Endodermal cell (in vitro differentiated cells): ENCODE measurements around the gene CCNB1IP1. TPM values are rescaled to one million over a fixed set of nuclear protein-coding genes. Genes with fewer than 3 reads are reported as not detected.

ENCODE experiments used
- DNase-seq: peaks from one replicate; pipeline ENCODE4 v3.0.0-alpha.2; 2017
- H3K27ac ChIP-seq: 2 replicates; pipeline ENCODE4 v1.5.1; 2013; ENCODE audit warnings: mild to moderate bottlenecking, low read depth, low read length, moderate library complexity
- H3K27me3 ChIP-seq: 2 replicates; pipeline ENCODE4 v1.6.1; 2013; ENCODE audit warnings: mild to moderate bottlenecking, low read length, moderate library complexity; ENCODE audit not compliant: insufficient read depth, control insufficient read depth, poor library complexity, severe bottlenecking
- H3K36me3 ChIP-seq: 2 replicates; pipeline ENCODE4 v1.7.0; 2013; ENCODE audit warnings: mild to moderate bottlenecking, low read length, moderate library complexity; ENCODE audit not compliant: control insufficient read depth, insufficient read depth
- H3K4me1 ChIP-seq: one replicate; pipeline ENCODE4 v1.7.0; 2013; ENCODE audit warnings: low read length; ENCODE audit not compliant: control insufficient read depth, insufficient read depth
- H3K4me3 ChIP-seq: 2 replicates; pipeline ENCODE4 v1.5.1; 2013; ENCODE audit warnings: mild to moderate bottlenecking, low read length, moderate library complexity
- H3K9ac ChIP-seq: 2 replicates; pipeline ENCODE4 v1.6.1; 2013; ENCODE audit warnings: mild to moderate bottlenecking, low read length, moderate library complexity; ENCODE audit not compliant: poor library complexity, severe bottlenecking; ENCODE audit errors: extremely low read depth
- H3K9me3 ChIP-seq: 2 replicates; pipeline ENCODE4 v1.6.1; 2013; ENCODE audit warnings: mild to moderate bottlenecking, low read length, moderate library complexity; ENCODE audit not compliant: control insufficient read depth
- H3K27ac Mint-ChIP-seq: 2 replicates; pipeline ENCODE4 v1.8.0; 2020; ENCODE audit warnings: mixed read lengths
- H3K27me3 Mint-ChIP-seq: 2 replicates; pipeline ENCODE4 v1.8.0; 2021; ENCODE audit warnings: mild to moderate bottlenecking, mixed read lengths; ENCODE audit not compliant: insufficient read depth
- H3K36me3 Mint-ChIP-seq: 2 replicates; pipeline ENCODE4 v1.8.0; 2020; ENCODE audit warnings: low read depth, mixed read lengths
- H3K4me1 Mint-ChIP-seq: 2 replicates; pipeline ENCODE4 v1.8.0; 2020; ENCODE audit warnings: mixed read lengths
- H3K4me3 Mint-ChIP-seq: 2 replicates; pipeline ENCODE4 v1.8.0; 2020; ENCODE audit warnings: mild to moderate bottlenecking, moderate library complexity, mixed read lengths
- H3K9me3 Mint-ChIP-seq: 2 replicates; pipeline ENCODE4 v1.8.0; 2020; ENCODE audit warnings: mild to moderate bottlenecking, mixed read lengths
- CTCF ChIP-seq: fragments of 200-600 bp; sonication (generic); conservative IDR thresholded peaks from 2 replicates; pipeline ENCODE4 v1.5.0; 2021; ENCODE audit warnings: antibody characterized with exemption, mild to moderate bottlenecking
- WGBS, 2 experiments: methylation state at CpG; one replicate each; pipeline versions ENCODE4 v1.1.5 to v1.1.7; 2013; ENCODE audit warnings: missing lambda C conversion rate in 2 of 2, mixed read lengths in 1 of 2; ENCODE audit not compliant: insufficient coverage in 1 of 2, insufficient read length in 1 of 2; 5-methylcytosine and 5-hydroxymethylcytosine counted together
- total RNA-seq, 2 donors: library from RNA; stranded (reverse); fragmentation: NEBNext Ultra II Directional in 1 of 2; extraction: Animal tissue kit (Norgen Biotek cat#: 25700) in 1 of 2; gene quantifications; 2 replicates in 1 of 2; 3 replicates in 1 of 2; pipeline ENCODE4 v1.2.1, GENCODE V29; 2021

CCNB1IP1 gene
- total RNA-seq, 2 donors from 2014 or later, result 96.1 to 99.5 TPM

DNA sequence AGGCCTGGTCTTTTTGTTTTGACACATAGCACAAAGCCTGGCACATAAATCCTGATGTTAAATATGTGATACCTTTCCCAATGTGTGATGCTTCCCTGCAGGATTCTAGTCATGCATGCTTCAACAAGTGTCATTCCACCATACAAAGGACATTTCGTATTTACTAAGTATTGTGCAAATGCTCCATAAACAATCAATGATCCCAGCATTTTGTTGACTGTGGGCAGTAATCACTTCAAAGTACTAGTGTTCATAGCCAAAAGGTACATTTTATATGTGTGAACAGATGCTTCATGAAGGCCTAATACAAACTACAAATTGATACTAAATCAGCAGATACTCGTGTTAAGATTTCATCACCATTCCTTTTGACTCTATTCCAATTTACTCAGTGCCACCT, 4.4 kb downstream of the CCNB1IP1 start:
- 67 to 85% methylated on average over 1 to 2 of the region's 2 CpGs for WGBS, 2 experiments
- H3K36me3 Mint-ChIP-seq, result peaks cover 44% of the 10 kb centered on the region
- Histone ChIP-seq H3K9me3 (no peaks in the 10 kb centered on the region), H3K36me3 (peaks cover 53% of the 10 kb centered on the region), H3K4me3 (no peak overlapping the region), H3K4me1 (no peaks in the 10 kb centered on the region), H3K9ac (no peak overlapping the region), H3K27me3 (no peaks in the 10 kb centered on the region), H3K27ac (no peak overlapping the region)
- H3K27me3 Mint-ChIP-seq, result no peaks in the 10 kb centered on the region
- no peaks in the 10 kb centered on the region for H3K9me3 Mint-ChIP-seq
- no peak for DNase-seq
- H3K4me3 Mint-ChIP-seq, result no peak overlapping the region
- H3K4me1 Mint-ChIP-seq, result peaks cover 21% of the 10 kb centered on the region
- TF ChIP-seq CTCF, result no peak
- H3K27ac Mint-ChIP-seq, result peak overlapping the region; percentile 21

DNA sequence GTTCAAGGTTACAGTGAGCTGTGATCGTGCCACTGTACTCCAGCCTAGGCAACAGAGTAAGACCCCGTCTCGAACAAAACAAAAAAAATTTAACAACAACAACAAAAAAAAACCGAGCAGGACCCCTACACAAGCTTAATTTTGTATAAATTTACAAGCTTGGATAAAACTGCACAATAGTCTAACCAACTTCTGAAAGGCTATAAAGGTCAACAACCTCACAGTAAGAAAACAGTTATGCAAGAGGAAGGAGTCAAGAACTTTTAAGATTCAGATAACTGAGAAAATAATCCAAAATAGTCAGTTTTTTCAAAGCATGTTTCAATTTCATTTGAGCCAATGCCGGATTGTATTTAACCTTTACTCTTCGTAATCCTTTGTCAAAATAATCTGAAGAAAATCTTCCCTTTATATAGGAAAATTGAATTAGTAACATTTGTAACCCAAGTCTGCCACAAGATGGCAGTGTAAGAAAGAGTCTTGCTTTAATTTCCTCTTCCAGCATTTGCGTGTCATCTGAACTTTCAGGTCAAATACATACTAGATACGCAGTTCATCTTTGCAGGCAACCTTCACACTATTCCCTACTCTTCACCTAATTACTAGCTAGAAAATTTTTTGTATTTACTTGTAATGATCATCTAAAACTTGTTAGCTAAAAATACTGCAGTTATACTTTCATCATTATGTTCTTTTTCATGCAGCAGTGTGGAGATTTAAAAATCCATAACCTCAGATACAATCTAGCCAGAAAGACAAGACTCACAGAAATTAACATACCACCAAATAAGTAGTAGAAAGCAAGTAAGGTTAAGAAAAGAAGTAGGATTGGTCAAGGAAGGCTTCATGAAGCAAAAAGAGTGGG, 5.8 kb downstream of the CCNB1IP1 start:
- peak overlapping the region; percentile 12 for H3K27ac Mint-ChIP-seq
- H3K9me3 ChIP-seq, result no peaks in the 10 kb centered on the region
- H3K27me3 Mint-ChIP-seq, result no peaks in the 10 kb centered on the region
- H3K4me3 ChIP-seq, result no peak overlapping the region
- no peak overlapping the region for H3K4me3 Mint-ChIP-seq
- no peaks in the 10 kb centered on the region for H3K4me1 ChIP-seq
- no peaks in the 10 kb centered on the region for H3K9me3 Mint-ChIP-seq
- H3K36me3 Mint-ChIP-seq, result peaks cover 53% of the 10 kb centered on the region
- peaks cover 21% of the 10 kb centered on the region for H3K4me1 Mint-ChIP-seq
- no peak overlapping the region for H3K27ac ChIP-seq
- no peak overlapping the region for H3K9ac ChIP-seq
- no peaks in the 10 kb centered on the region for H3K27me3 ChIP-seq
- peak; percentile 87 for TF ChIP-seq CTCF
- peaks cover 64% of the 10 kb centered on the region for H3K36me3 ChIP-seq
- no peak for DNase-seq
- 80 to 92% methylated on average over 2 to 8 of the region's 8 CpGs for WGBS, 2 experiments

GRCh38 chr14:20317720-20318119, 15.4 kb downstream of the CCNB1IP1 start:
- Mint-ChIP-seq H3K27ac (no peak overlapping the region), H3K27me3 (no peaks in the 10 kb centered on the region), H3K36me3 (peaks cover 81% of the 10 kb centered on the region), H3K9me3 (no peaks in the 10 kb centered on the region), H3K4me3 (no peak overlapping the region), H3K4me1 (no peaks in the 10 kb centered on the region)
- Histone ChIP-seq H3K4me3 (no peak overlapping the region), H3K27me3 (no peaks in the 10 kb centered on the region), H3K36me3 (peaks cover 91% of the 10 kb centered on the region), H3K9ac (no peak overlapping the region), H3K9me3 (peaks cover 7% of the 10 kb centered on the region), H3K4me1 (no peaks in the 10 kb centered on the region), H3K27ac (no peak overlapping the region)
- WGBS, 2 experiments, result 96% methylated on average over 14 to 16 of the region's 16 CpGs
- TF ChIP-seq CTCF, result no peak
- DNase-seq, result peak; percentile 49
